Endothelial cell (in vitro differentiated cells): Measurements from ENCODE around the gene ADGB. TPM values are rescaled to one million over a fixed set of nuclear protein-coding genes. Genes with fewer than 3 reads are reported as not detected.

ENCODE experiments used
- DNase-seq: peaks from one replicate; pipeline ENCODE4 v3.0.0; 2021; ENCODE audit warnings: low spot score
- H3K27ac Mint-ChIP-seq: one replicate; pipeline ENCODE4 v1.8.0; 2021; ENCODE audit warnings: mixed read lengths, inconsistent platforms; ENCODE audit not compliant: unreplicated experiment
- H3K27me3 Mint-ChIP-seq: one replicate; pipeline ENCODE4 v1.8.0; 2021; ENCODE audit warnings: mild to moderate bottlenecking, moderate library complexity, mixed read lengths, inconsistent platforms; ENCODE audit not compliant: unreplicated experiment
- H3K36me3 Mint-ChIP-seq: one replicate; pipeline ENCODE4 v1.8.0; 2021; ENCODE audit warnings: mild to moderate bottlenecking, low read depth, mixed read lengths, inconsistent platforms; ENCODE audit not compliant: unreplicated experiment
- H3K4me1 Mint-ChIP-seq: one replicate; pipeline ENCODE4 v1.8.0; 2021; ENCODE audit warnings: mild to moderate bottlenecking, mixed read lengths, inconsistent platforms; ENCODE audit not compliant: unreplicated experiment
- H3K4me3 Mint-ChIP-seq: one replicate; pipeline ENCODE4 v1.8.0; 2021; ENCODE audit warnings: mild to moderate bottlenecking, mixed read lengths, inconsistent platforms; ENCODE audit not compliant: unreplicated experiment
- H3K9me3 Mint-ChIP-seq: one replicate; pipeline ENCODE4 v1.8.0; 2021; ENCODE audit warnings: mixed read lengths, inconsistent platforms; ENCODE audit not compliant: unreplicated experiment
- total RNA-seq: library from RNA; stranded (reverse); fragmentation: NEBNext Ultra II Directional; extraction: Animal tissue kit (Norgen Biotek cat#: 25700); gene quantifications from one replicate; pipeline ENCODE4 v1.2.1, GENCODE V29; 2021; ENCODE audit not compliant: unreplicated experiment
- TF ChIP-seq, protein P1 (sequence below): fragments of 200-600 bp; sonication (generic); IDR thresholded peaks from one replicate; pipeline ENCODE4 v1.5.0; 2021; ENCODE audit warnings: antibody characterized with exemption; ENCODE audit not compliant: unreplicated experiment

ADGB gene
- total RNA-seq, 1 donor from 2014 or later = not detected

DNA sequence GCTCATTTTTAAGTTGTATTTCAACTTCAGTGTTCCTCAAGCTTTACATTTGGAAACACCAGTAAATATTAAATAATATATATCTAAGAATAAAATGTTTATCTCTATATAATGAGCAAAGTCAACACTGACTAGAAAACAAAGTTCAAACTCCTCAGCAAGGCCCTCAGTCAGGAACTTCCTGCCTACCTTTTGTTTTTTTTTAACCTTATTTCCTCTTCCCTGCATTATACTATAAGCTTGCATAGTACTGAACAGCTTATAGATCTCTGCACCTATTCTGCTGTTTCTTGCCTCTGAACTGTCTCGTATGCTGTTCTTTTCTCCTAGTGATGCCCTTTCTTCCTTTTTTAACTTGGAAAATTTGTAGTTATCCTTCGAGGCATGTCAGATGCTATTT, 29.6 kb downstream of the ADGB start:
- Mint-ChIP-seq H3K36me3 (no peaks in the 10 kb centered on the region), H3K4me3 (no peak overlapping the region), H3K9me3 (no peaks in the 10 kb centered on the region), H3K27ac (no peak overlapping the region), H3K4me1 (peaks cover 10% of the 10 kb centered on the region), H3K27me3 (peaks cover 7% of the 10 kb centered on the region)
- no peak for DNase-seq
- TF ChIP-seq, protein P1, sequence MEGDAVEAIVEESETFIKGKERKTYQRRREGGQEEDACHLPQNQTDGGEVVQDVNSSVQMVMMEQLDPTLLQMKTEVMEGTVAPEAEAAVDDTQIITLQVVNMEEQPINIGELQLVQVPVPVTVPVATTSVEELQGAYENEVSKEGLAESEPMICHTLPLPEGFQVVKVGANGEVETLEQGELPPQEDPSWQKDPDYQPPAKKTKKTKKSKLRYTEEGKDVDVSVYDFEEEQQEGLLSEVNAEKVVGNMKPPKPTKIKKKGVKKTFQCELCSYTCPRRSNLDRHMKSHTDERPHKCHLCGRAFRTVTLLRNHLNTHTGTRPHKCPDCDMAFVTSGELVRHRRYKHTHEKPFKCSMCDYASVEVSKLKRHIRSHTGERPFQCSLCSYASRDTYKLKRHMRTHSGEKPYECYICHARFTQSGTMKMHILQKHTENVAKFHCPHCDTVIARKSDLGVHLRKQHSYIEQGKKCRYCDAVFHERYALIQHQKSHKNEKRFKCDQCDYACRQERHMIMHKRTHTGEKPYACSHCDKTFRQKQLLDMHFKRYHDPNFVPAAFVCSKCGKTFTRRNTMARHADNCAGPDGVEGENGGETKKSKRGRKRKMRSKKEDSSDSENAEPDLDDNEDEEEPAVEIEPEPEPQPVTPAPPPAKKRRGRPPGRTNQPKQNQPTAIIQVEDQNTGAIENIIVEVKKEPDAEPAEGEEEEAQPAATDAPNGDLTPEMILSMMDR = no peak

DNA sequence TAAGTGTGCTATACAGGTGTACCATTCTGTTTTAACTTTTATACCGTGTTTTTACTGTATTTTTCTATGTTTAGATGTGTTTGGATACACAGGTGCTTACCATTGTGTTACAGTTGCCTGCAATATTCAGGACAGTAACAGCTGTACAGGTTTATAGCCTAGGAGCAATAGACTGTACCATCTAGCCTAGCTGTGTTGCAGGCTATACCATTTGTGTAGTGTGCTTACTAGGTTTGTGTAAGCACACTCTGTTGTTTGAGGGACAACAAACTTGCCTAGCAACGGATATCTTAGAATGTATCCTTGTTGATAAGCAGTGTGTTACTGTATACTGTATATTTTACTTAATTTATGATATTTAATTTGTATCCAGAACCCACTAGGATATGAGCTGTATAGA, 35.2 kb downstream of the ADGB start:
- Mint-ChIP-seq H3K27ac (no peak overlapping the region), H3K27me3 (peaks cover 2% of the 10 kb centered on the region), H3K4me1 (peaks cover 11% of the 10 kb centered on the region), H3K36me3 (no peaks in the 10 kb centered on the region), H3K4me3 (no peak overlapping the region), H3K9me3 (no peaks in the 10 kb centered on the region)
- DNase-seq = no peak
- TF ChIP-seq, protein P1 = no peak

DNA sequence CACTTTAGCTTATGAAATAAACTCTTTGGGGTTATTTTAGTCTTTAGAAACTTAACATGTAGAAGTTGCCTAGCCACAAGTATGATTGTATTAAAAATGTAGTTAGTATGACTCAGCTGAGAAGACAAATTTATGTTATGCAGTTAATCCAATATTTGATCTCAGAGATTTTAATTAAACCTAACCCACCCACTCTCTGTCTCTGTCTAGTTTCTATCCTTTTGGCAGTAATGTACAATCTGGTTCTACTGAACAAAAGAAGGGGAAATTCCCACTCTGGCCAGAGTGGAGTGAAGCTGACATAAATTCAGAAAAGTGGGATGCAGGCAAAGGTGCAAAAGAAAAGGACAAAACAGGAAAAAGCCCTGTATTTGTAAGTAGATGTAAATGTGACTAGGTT, 36.4 kb downstream of the ADGB start:
- TF ChIP-seq, protein P1 = no peak
- Mint-ChIP-seq H3K36me3 (no peaks in the 10 kb centered on the region), H3K4me1 (peaks cover 11% of the 10 kb centered on the region), H3K27ac (no peak overlapping the region), H3K27me3 (peaks cover 2% of the 10 kb centered on the region), H3K4me3 (no peak overlapping the region), H3K9me3 (no peaks in the 10 kb centered on the region)
- DNase-seq = no peak

DNA sequence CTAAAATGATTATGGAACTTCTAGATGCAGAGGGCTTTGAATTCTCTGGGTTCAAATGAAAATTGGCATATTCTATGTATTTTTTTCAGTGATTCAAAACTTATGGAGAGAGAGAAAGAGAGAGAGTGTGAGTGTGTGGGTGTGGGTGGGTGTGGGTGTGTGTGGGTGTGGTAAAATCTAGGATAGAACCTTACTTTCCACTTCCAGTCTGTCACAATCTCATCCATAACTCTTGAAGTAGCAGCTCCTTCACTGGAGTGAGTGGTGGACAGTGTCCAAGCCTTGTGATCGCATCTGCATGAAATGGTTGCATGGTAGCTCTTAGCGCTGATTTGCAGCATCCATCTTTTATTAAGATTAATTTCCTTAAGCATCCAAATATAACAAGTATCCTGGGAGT, 37.7 kb downstream of the ADGB start:
- no peak overlapping the region for H3K4me3 Mint-ChIP-seq
- H3K4me1 Mint-ChIP-seq = peaks cover 11% of the 10 kb centered on the region
- H3K36me3 Mint-ChIP-seq = no peaks in the 10 kb centered on the region
- no peak for DNase-seq
- TF ChIP-seq, protein P1 = no peak
- no peaks in the 10 kb centered on the region for H3K27me3 Mint-ChIP-seq
- H3K9me3 Mint-ChIP-seq = no peaks in the 10 kb centered on the region
- no peak overlapping the region for H3K27ac Mint-ChIP-seq

DNA sequence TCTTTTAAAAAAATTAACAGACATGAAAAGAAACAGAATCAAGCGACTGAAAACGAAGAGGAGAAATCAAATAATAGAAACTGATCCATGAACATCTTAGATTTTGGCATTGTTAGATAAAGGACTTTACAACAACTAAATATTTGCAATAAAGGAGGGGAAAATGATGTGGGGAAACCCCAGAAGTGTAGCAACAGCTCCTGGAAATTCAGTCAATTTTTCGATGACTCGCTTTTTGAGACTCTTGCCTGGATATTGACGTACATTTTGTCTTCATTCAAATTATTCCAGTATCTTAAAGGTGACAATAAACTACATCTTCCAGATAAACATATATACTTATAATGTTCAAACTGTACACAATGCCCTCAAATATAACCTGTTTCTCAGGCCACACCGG, 44.1 kb downstream of the ADGB start:
- Mint-ChIP-seq H3K27me3 (no peaks in the 10 kb centered on the region), H3K36me3 (no peaks in the 10 kb centered on the region), H3K4me3 (no peak overlapping the region), H3K9me3 (no peaks in the 10 kb centered on the region), H3K4me1 (no peaks in the 10 kb centered on the region), H3K27ac (no peak overlapping the region)
- no peak for DNase-seq
- TF ChIP-seq, protein P1 = no peak
